Neural cell (in vitro differentiated cells): ENCODE measurements around the gene AHRR. TPM values are rescaled to one million over a fixed set of nuclear protein-coding genes. Genes with fewer than 3 reads are reported as not detected.

Source experiments
- H2AFZ ChIP-seq: fragments of 200-600, 300-800 bp; sonication (generic), shearing (Covaris generic); 2 replicates; pipeline ENCODE4 v1.6.0; 2014; ENCODE audit warnings: low read depth, mild to moderate bottlenecking, antibody characterized with exemption, low read length, moderate library complexity
- H3F3A ChIP-seq: fragments of 200-600 bp; shearing (Covaris generic); 2 replicates; pipeline ENCODE4 v1.6.1; 2016; ENCODE audit warnings: mild to moderate bottlenecking, moderate library complexity, mixed read lengths, antibody characterized with exemption, low read length; ENCODE audit not compliant: insufficient read depth, poor library complexity, severe bottlenecking
- H3K27ac ChIP-seq: fragments of 200-600, 300-800 bp; sonication (generic), shearing (Covaris generic); 2 replicates; pipeline ENCODE4 v1.5.1; 2014; ENCODE audit warnings: mild to moderate bottlenecking, low read length, moderate library complexity
- H3K27me3 ChIP-seq: fragments of 300-800, 200-600 bp; sonication (generic), shearing (Covaris generic); 2 replicates; pipeline ENCODE4 v1.6.0; 2014; ENCODE audit warnings: mild to moderate bottlenecking, low read depth, low read length, moderate library complexity; ENCODE audit not compliant: insufficient read depth
- H3K36me3 ChIP-seq: fragments of 300-800, 200-600 bp; sonication (generic), shearing (Covaris generic); 2 replicates; pipeline ENCODE4 v1.5.1; 2014; ENCODE audit warnings: mild to moderate bottlenecking, antibody characterized with exemption, low read length, moderate library complexity; ENCODE audit not compliant: insufficient read depth
- H3K4me2 ChIP-seq: fragments of 300-800, 200-600 bp; sonication (generic), shearing (Covaris generic); 2 replicates; pipeline ENCODE4 v1.6.0; 2014; ENCODE audit warnings: mild to moderate bottlenecking, low read length
- H3K4me3 ChIP-seq: fragments of 300-800, 200-600 bp; sonication (generic), shearing (Covaris generic); 2 replicates; pipeline ENCODE4 v1.5.1; 2014; ENCODE audit warnings: mild to moderate bottlenecking, low read length, moderate library complexity
- H3K79me2 ChIP-seq: fragments of 200-600 bp; shearing (Covaris generic); replicated peaks from 2 replicates; pipeline ENCODE4 v1.6.0; 2014; ENCODE audit warnings: mild to moderate bottlenecking, low read length, moderate library complexity; ENCODE audit not compliant: insufficient read depth
- H3K9ac ChIP-seq: fragments of 300-800, 200-600 bp; sonication (generic), shearing (Covaris generic); 2 replicates; pipeline ENCODE4 v1.6.1; 2016; ENCODE audit warnings: mild to moderate bottlenecking, low read length, mixed read lengths
- H3K9me2 ChIP-seq: fragments of 200-600 bp; shearing (Covaris generic); 2 replicates; pipeline ENCODE4 v1.6.1; 2016; ENCODE audit warnings: mild to moderate bottlenecking, low read length, mixed read lengths; ENCODE audit not compliant: insufficient read depth
- H3K9me3 ChIP-seq: fragments of 200-600, 300-800 bp; sonication (generic), shearing (Covaris generic); 2 replicates; pipeline ENCODE4 v1.6.1; 2016; ENCODE audit warnings: mild to moderate bottlenecking, mixed run types, low read length, moderate library complexity, mixed read lengths
- H4K20me1 ChIP-seq: fragments of 200-600 bp; shearing (Covaris generic); 2 replicates; pipeline ENCODE4 v1.6.1; 2016; ENCODE audit warnings: mild to moderate bottlenecking, mixed run types; ENCODE audit not compliant: insufficient read depth
- CTCF ChIP-seq: fragments of 450-650 bp; IDR thresholded peaks from 2 replicates; pipeline ENCODE4 v1.5.1; 2014; ENCODE audit warnings: antibody characterized with exemption, mild to moderate bottlenecking, moderate library complexity; ENCODE audit not compliant: poor library complexity, severe bottlenecking
- EP300 ChIP-seq: fragments of 450-650 bp; conservative IDR thresholded peaks from 2 replicates; pipeline ENCODE4 v1.6.1; 2014; ENCODE audit warnings: antibody characterized with exemption, mild to moderate bottlenecking, moderate library complexity; ENCODE audit not compliant: poor library complexity, severe bottlenecking
- EZH2 ChIP-seq: fragments of 200-600, 300-800 bp; shearing (Covaris generic), sonication (generic); IDR thresholded peaks from 2 replicates; pipeline ENCODE4 v1.6.1; 2014; ENCODE audit warnings: antibody characterized with exemption, low read length, borderline replicate concordance, mild to moderate bottlenecking; ENCODE audit not compliant: insufficient read depth, poor library complexity, severe bottlenecking
- MXI1 ChIP-seq: fragments of 450-650 bp; conservative IDR thresholded peaks from 2 replicates; pipeline ENCODE4 v1.6.1; 2014; ENCODE audit warnings: antibody characterized with exemption, mild to moderate bottlenecking; ENCODE audit not compliant: poor library complexity, severe bottlenecking
- POLR2AphosphoS5 ChIP-seq: IDR thresholded peaks from 2 replicates; pipeline ENCODE4 v1.6.1; 2012
- RAD21 ChIP-seq: fragments of 450-650 bp; conservative IDR thresholded peaks from 2 replicates; pipeline ENCODE4 v1.6.1; 2014; ENCODE audit warnings: antibody characterized with exemption, mild to moderate bottlenecking, moderate library complexity
- REST ChIP-seq: IDR thresholded peaks from 2 replicates; pipeline ENCODE4 v1.6.1; 2012; ENCODE audit warnings: borderline replicate concordance
- SMC3 ChIP-seq: fragments of 450-650 bp; conservative IDR thresholded peaks from 2 replicates; pipeline ENCODE4 v1.6.1; 2014; ENCODE audit warnings: antibody characterized with exemption, mild to moderate bottlenecking, moderate library complexity; ENCODE audit not compliant: poor library complexity
- TAF1 ChIP-seq: IDR thresholded peaks from 2 replicates; pipeline ENCODE4 v1.6.1; 2012; ENCODE audit warnings: low read depth
- polyA plus RNA-seq: library from polyadenylated mRNA; depleted of rRNA; stranded (reverse); fragments of >200 nt; gene quantifications from 2 replicates; pipeline ENCODE4 v1.2.3, GENCODE V29; 2014

AHRR gene
- polyA plus RNA-seq, 1 donor from 2014 or later = 0.26 TPM

- Histone ChIP-seq H3K9me2 (no peaks in the 10 kb centered on the region), H4K20me1 (no peaks in the 10 kb centered on the region), H3K9me3 (no peaks in the 10 kb centered on the region), H3F3A (no peaks in the 10 kb centered on the region), H3K27me3 (no peaks in the 10 kb centered on the region), H3K79me2 (no peaks in the 10 kb centered on the region), H3K4me2 (no peak overlapping the region), H3K36me3 (no peaks in the 10 kb centered on the region), H3K9ac (no peak overlapping the region), H3K4me3 (no peak overlapping the region), H3K27ac (no peak overlapping the region), H2AFZ (no peak overlapping the region)
- TF ChIP-seq EZH2 (no peak), REST (no peak), EP300 (no peak), CTCF (no peak), MXI1 (no peak), POLR2AphosphoS5 (no peak), SMC3 (no peak), RAD21 (no peak)
These were observed 98.5 kb downstream of the AHRR start for GRCh38 chr5:419970-420369.

- Histone ChIP-seq H3K9me2 (no peaks in the 10 kb centered on the region), H3K4me2 (no peak overlapping the region), H3K79me2 (no peaks in the 10 kb centered on the region), H3K27me3 (no peaks in the 10 kb centered on the region), H4K20me1 (no peaks in the 10 kb centered on the region), H3K9ac (no peak overlapping the region), H3K27ac (no peak overlapping the region), H3K36me3 (no peaks in the 10 kb centered on the region), H3F3A (no peaks in the 10 kb centered on the region), H2AFZ (no peak overlapping the region), H3K9me3 (no peaks in the 10 kb centered on the region), H3K4me3 (no peak overlapping the region)
- no peak for TF ChIP-seq TAF1
- TF ChIP-seq SMC3 = no peak
- no peak for TF ChIP-seq REST
- no peak for TF ChIP-seq POLR2AphosphoS5
- no peak for TF ChIP-seq CTCF
- TF ChIP-seq EP300 = no peak
- no peak for TF ChIP-seq RAD21
- no peak for TF ChIP-seq MXI1
These were observed 99.2 kb downstream of the AHRR start for GRCh38 chr5:420632-421286.
